Kidney (tissue), 14 donors: Measurements from ENCODE around the gene EEF1AKMT4. TPM values are rescaled to one million over a fixed set of nuclear protein-coding genes. Genes with fewer than 3 reads are reported as not detected.

ENCODE experiments used
- DNase-seq, 5 donors: peaks; one replicate each; pipeline ENCODE4 v3.0.0-alpha.2; 2013 to 2020
- FAIRE-seq: peaks from 2 replicates; lab custom pipeline; 2012; peaks lifted over from hg19 to GRCh38; lab: Jason Lieb, UNC
- H3K27ac ChIP-seq, 2 donors: one replicate each; pipeline ENCODE4 v1.7.0; 2013; ENCODE audit warnings: low read depth in 2 of 2, low read length in 2 of 2, inconsistent platforms in 1 of 2
- H3K27me3 ChIP-seq: one replicate; pipeline ENCODE4 v1.7.1; 2013; ENCODE audit warnings: low read length, inconsistent platforms; ENCODE audit not compliant: control insufficient read depth, insufficient read depth
- H3K36me3 ChIP-seq, 3 donors: one replicate each; pipeline versions ENCODE4 v1.7.0 to v1.7.1; 2013; ENCODE audit warnings: low read length in 3 of 3, control low read depth in 1 of 3, inconsistent platforms in 1 of 3; ENCODE audit not compliant: insufficient read depth in 3 of 3, control insufficient read depth in 2 of 3
- H3K4me1 ChIP-seq, 3 donors: one replicate each; pipeline versions ENCODE4 v1.7.0 to v1.7.1; 2013; ENCODE audit warnings: low read length in 3 of 3, inconsistent platforms in 1 of 3, low read depth in 1 of 3; ENCODE audit not compliant: control insufficient read depth in 2 of 3, insufficient read depth in 2 of 3
- H3K4me3 ChIP-seq, 3 donors: one replicate each; pipeline versions ENCODE4 v1.7.0 to v1.8.1; 2013; ENCODE audit warnings: low read length in 3 of 3, control low read depth in 1 of 3, inconsistent platforms in 1 of 3
- H3K9ac ChIP-seq, 3 donors: one replicate each; pipeline versions ENCODE4 v1.7.0 to v1.7.1; 2013; ENCODE audit warnings: low read length in 3 of 3, control low read depth in 1 of 3, inconsistent platforms in 1 of 3
- H3K9me3 ChIP-seq, 3 donors: one replicate each; pipeline versions ENCODE4 v1.7.0 to v1.7.1; 2013; ENCODE audit warnings: low read length in 3 of 3, control low read depth in 1 of 3, inconsistent platforms in 1 of 3; ENCODE audit not compliant: control insufficient read depth in 2 of 3, insufficient read depth in 1 of 3
- intact Hi-C: fragments of 100-400 bp; cut with DNase I; formaldehyde crosslinking; loops from one replicate; pipeline ENCODE4 v1.11.1; 2022
- polyA plus RNA-seq: library from polyadenylated mRNA; stranded (reverse); fragments of 350-450 nt; fragmentation: Illumina TruSeq; extraction: RNeasy Lipid Tissue Mini Kit (QIAGEN cat#74804); gene quantifications from one replicate; pipeline ENCODE4 v1.2.3, GENCODE V29; 2014; ENCODE audit warnings: low read depth, low replicate concordance; ENCODE audit not compliant: insufficient read depth
- total RNA-seq: library from RNA; stranded (reverse); fragmentation: NEBNext Ultra II Directional; extraction: Animal tissue kit (Norgen Biotek cat#: 25700); gene quantifications from one replicate; pipeline ENCODE4 v1.2.1, GENCODE V29; 2021
- TF ChIP-seq, protein P1 (sequence below): IDR thresholded peaks from 3 replicates; pipeline ENCODE4 v1.5.1; 2012; ENCODE audit warnings: mild to moderate bottlenecking, moderate library complexity, borderline replicate concordance; ENCODE audit not compliant: insufficient read depth; ENCODE audit errors: extremely low read depth
- donor health status: control.
- donor health status: control.
- donor health status: control.
- donor health status: control.
- donor health status: control.
- donor health status: DM: yes; HTN: yes; CAD: no.
- donor health status: Normal renal cell carcinoma (clear cell type).

The EEF1AKMT4 gene
- total and polyA plus RNA-seq, 2 donors from 2014 or later, result 2.8 to 6.1 TPM

- Histone ChIP-seq H3K9ac (no peak overlapping the region), H3K36me3 (no peaks in the 10 kb centered on the region), H3K27ac (no peak overlapping the region), H3K4me3 (no peak overlapping the region), H3K27me3 (peaks cover 11% of the 10 kb centered on the region), H3K4me1 (peaks cover 0 to 15% (median 4%) of the 10 kb centered on the region in 3 donors), H3K9me3 (no peaks in the 10 kb centered on the region)
- FAIRE-seq (no peak), DNase-seq (no peak)
- intact Hi-C loops, result no loop called here
- TF ChIP-seq, protein P1, sequence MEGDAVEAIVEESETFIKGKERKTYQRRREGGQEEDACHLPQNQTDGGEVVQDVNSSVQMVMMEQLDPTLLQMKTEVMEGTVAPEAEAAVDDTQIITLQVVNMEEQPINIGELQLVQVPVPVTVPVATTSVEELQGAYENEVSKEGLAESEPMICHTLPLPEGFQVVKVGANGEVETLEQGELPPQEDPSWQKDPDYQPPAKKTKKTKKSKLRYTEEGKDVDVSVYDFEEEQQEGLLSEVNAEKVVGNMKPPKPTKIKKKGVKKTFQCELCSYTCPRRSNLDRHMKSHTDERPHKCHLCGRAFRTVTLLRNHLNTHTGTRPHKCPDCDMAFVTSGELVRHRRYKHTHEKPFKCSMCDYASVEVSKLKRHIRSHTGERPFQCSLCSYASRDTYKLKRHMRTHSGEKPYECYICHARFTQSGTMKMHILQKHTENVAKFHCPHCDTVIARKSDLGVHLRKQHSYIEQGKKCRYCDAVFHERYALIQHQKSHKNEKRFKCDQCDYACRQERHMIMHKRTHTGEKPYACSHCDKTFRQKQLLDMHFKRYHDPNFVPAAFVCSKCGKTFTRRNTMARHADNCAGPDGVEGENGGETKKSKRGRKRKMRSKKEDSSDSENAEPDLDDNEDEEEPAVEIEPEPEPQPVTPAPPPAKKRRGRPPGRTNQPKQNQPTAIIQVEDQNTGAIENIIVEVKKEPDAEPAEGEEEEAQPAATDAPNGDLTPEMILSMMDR, result no peak
These were observed 10.0 kb downstream of the EEF1AKMT4 start for GRCh38 chr3:184259396-184259877.

DNA sequence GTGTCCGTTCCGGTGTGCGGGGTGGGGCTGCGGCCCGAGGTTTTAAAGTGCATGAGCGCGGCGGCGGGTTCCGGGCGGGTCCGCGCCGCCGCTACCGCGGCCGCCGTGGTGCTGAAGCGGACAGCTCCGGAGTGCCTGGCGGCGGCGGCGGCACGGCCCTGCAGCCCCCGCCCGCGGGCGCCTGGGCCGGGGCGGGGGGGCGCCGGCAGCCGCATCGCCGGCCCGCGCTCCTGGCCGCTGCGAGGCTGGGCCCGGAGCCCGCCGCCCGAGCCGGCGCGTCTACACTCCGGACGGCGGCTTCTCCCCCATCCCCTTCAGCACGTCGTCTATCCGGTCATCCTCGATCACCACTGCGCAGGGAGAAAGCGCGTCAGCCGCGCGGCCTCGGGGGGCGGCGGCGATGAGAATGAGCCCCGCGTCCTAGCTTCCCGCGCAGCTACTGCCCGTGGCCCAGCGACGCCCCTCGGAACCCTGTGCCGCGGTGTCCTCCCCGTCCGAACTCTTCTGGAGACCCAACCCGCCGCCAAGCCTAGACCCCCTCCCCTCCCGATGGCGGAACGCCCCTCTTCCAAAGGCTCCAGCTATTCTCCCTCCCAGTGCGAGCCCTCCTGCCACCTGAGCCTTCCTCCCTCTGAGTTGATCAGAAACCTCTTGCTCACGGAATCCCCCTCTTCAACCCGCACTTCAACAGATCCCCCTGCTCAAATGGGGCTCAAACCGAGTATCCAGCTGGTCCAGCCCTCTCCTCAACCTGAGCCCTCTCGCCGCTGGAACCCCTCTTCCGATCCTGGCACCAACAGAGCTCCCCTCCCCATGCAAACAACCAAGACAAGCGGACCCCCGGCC lies 10.6 kb downstream of the EEF1AKMT4 start:
- Histone ChIP-seq H3K36me3 (no peaks in the 10 kb centered on the region), H3K4me3 (no peak overlapping the region), H3K27me3 (peaks cover 11% of the 10 kb centered on the region), H3K4me1 (peaks cover 0 to 15% (median 4%) of the 10 kb centered on the region in 3 donors), H3K27ac (no peak overlapping the region), H3K9me3 (no peaks in the 10 kb centered on the region), H3K9ac (no peak overlapping the region)
- DNase-seq (peak; percentile 48 to 73 (median 61)), FAIRE-seq (no peak)
- intact Hi-C loops, result no loop called here
- TF ChIP-seq, protein P1, result no peak

DNA sequence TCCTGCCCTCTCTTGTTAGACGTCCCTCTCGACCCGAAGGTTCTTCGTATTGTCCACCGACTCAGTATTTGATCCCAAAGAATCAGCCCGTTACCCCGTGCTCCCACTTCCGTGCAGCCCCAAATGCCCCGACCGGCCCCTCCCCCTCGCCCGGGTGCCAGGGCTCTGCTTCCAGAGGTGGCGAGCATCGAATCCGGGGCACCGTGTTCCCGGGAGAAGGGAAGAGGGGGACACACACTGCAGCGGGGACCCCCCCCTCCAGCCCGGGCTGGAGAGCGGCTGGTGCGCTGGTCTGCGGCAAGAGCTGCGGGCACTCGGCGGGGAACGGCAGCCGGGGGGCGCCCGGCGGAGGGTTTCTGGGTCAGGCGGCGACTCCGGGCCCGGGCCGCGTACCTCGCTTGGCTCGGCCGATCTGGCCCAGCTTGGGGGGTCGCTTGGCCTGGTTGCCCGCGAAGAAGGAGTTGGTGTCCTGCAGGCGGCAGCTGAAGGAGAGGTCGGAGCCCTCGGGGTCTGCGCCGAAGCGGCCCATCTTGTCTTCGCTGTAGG lies 11.3 kb downstream of the EEF1AKMT4 start:
- Histone ChIP-seq H3K4me1 (peaks cover 0 to 15% (median 4%) of the 10 kb centered on the region in 3 donors), H3K4me3 (no peak overlapping the region), H3K27ac (no peak overlapping the region), H3K36me3 (no peaks in the 10 kb centered on the region), H3K9me3 (no peaks in the 10 kb centered on the region), H3K9ac (no peak overlapping the region), H3K27me3 (peaks cover 11% of the 10 kb centered on the region)
- FAIRE-seq (no peak), DNase-seq (peak in 3 of 5 donors; percentile 10 to 79 (median 59))
- intact Hi-C loops, result no loop called here
- TF ChIP-seq, protein P1, result no peak
